ENCODE results near the gene PLAGL1. TPM values are rescaled to one million over a fixed set of nuclear protein-coding genes. Genes with fewer than 3 reads are reported as not detected.

PLAGL1 gene
- total RNA-seq, 2 experiments from 2014 or later, result 10.0 to 11.7 TPM

DNA sequence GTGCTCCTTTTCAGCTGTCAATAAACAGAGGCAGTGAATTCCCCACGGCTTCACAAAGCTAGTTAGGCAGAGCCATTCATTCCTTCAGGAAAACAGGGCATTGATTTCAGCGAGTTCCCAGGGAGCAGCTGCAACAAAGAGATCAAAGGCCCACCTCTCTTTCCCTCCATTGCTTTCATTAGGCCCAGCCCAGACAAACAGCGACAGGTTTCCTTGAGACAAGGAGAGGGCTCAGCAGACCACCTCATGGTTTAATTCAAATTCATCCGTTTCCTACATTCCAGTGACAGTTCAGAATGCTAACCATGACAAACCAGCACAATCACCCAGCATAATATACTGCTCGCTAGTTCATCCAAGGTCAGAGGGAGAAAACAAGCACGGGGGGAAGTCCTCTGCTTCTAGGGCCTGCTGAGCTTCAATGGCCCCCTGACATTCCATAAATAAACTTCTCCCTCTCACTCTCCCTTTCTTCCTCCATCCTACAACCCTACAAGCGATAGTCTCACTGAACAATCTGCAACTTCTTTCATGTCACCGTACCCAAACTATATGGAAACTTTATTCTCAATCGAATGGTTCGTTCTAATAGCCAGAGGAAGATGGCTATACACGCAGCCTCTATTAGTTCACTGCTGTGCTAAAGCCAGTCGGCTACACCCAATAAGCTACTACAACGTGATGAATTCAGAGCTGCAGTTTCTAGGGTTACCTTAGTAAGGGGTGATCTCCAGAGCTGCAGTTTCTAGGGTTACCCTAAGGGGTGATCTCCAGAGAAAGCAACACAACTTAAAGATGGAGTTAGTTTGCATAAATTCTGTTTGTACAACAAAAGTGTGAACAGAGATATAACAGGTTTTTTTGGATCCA is 34.7 kb downstream of the PLAGL1 start:
- intact Hi-C loops (cut with micrococcal nuclease), result no loop called here

DNA sequence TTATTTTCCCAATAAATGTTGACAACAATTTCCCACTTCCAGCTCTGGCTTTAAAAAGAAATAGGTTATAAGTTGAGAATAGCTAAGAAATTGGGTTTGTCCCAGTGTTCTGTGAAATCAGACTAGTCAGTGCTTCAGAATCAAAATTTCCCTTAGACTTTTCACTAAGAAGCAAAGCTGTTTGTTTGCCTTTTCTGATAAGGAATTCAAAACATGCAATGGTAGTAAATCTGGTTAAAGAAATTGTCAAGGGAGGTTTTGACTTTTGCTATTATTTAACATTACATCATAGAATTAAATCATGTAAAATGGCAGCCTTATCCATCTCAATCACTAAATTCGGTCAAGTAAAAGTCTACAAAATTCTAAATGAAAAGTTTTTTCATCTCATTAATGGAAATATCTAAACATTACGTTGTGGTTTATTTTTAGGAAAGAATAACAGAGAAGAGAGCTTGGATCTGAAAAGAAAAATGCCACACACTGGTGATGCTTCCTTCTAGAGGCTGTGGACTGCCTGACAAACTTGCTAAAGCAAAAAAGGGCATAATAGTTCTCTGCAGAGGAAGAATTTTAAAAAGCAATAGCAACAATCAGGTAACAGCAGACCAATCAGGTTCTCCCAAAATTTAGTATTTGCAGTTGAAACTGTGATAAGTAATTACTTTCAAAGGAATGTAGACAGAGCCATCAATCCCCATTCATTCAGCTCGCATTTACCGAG is 36.4 kb downstream of the PLAGL1 start:
- no peak overlapping the region for H3K4me3 Mint-ChIP-seq
- no peak for DNase-seq
- intact Hi-C loops (cut with micrococcal nuclease), result no loop called here
- no peaks in the 10 kb centered on the region for H3K9me3 Mint-ChIP-seq
- H3K36me3 Mint-ChIP-seq (ENCODE audit: low read depth), result no peaks in the 10 kb centered on the region
- H3K4me1 Mint-ChIP-seq (ENCODE audit: low read depth), result no peaks in the 10 kb centered on the region
- no peaks in the 10 kb centered on the region for H3K27me3 Mint-ChIP-seq (ENCODE audit: low read depth)
- no peak overlapping the region for H3K27ac Mint-ChIP-seq
- CTCF ChIA-PET, result interaction anchor here (0.6 kb wide), 1 partner anchor 392 kb away, joined by 4 read pairs; no protein-coding TSS in a partner anchor

More for the DNA sequence above, 34.7 kb downstream of the PLAGL1 start:
- H3K27me3 Mint-ChIP-seq (ENCODE audit: low read depth), result no peaks in the 10 kb centered on the region
- H3K9me3 Mint-ChIP-seq, result no peaks in the 10 kb centered on the region
- peaks cover 2% of the 10 kb centered on the region for H3K4me1 Mint-ChIP-seq (ENCODE audit: low read depth)
- DNase-seq, result no peak
- no peak overlapping the region for H3K27ac Mint-ChIP-seq
- CTCF ChIA-PET, result interaction anchor here (0.7 to 0.8 kb wide), 2 partner anchors 32 to 1521 kb away, joined by 3 read pairs; no protein-coding TSS in a partner anchor
- no peak overlapping the region for H3K4me3 Mint-ChIP-seq
- no peaks in the 10 kb centered on the region for H3K36me3 Mint-ChIP-seq (ENCODE audit: low read depth)

DNA sequence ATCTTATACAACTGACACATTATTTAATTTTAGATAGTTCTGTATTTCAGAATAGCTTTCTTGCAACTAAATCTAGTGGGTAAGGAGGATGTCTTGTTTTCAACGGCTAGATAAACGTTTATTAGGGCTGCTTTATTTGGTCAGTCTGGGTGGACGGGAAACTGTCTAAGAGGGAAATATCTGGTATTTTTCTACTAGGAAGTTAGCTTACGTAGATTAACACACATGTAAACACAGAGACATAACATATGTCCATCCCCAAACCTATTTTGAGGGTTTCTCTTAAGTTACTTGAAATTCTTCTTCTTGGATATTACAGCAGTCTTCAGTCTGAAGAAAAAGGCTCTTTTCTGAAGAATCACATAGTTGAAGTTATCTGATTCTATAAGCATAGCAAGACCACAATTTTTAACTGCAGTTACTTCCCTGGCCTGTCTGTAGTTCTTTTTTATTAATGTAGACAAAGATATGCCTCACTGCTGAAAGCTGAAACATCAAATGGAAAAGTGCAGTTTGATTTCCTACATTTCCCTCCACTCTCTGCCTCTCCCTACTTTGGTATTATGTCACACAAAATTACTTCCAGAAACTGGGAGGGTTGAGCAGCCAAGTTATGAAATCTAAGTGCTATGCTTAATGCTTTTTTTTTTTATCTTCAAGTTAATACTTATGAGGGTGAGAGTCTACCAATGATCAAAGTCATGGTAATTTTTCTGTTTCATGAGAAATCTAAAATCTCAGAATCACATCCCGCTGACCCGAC is 37.4 kb downstream of the PLAGL1 start:
- DNase-seq, result no peak
- H3K9me3 Mint-ChIP-seq, result no peaks in the 10 kb centered on the region
- CTCF ChIA-PET, result no interaction called here
- H3K27ac Mint-ChIP-seq, result no peak overlapping the region
- H3K4me3 Mint-ChIP-seq, result no peak overlapping the region
- H3K27me3 Mint-ChIP-seq (ENCODE audit: low read depth), result no peaks in the 10 kb centered on the region
- no peaks in the 10 kb centered on the region for H3K4me1 Mint-ChIP-seq (ENCODE audit: low read depth)
- intact Hi-C loops (cut with micrococcal nuclease), result no loop called here
- H3K36me3 Mint-ChIP-seq (ENCODE audit: low read depth), result no peaks in the 10 kb centered on the region

- H3K4me3 Mint-ChIP-seq, result no peak overlapping the region
- no peaks in the 10 kb centered on the region for H3K27me3 Mint-ChIP-seq (ENCODE audit: low read depth)
- no peak for DNase-seq
- CTCF ChIA-PET, result no interaction called here
- no peak overlapping the region for H3K27ac Mint-ChIP-seq
- intact Hi-C loops (cut with micrococcal nuclease), result no loop called here
- no peaks in the 10 kb centered on the region for H3K9me3 Mint-ChIP-seq
- H3K4me1 Mint-ChIP-seq (ENCODE audit: low read depth), result no peaks in the 10 kb centered on the region
- no peaks in the 10 kb centered on the region for H3K36me3 Mint-ChIP-seq (ENCODE audit: low read depth)
Observed at GRCh38 chr6:143969077-143969476, 39.0 kb downstream of the PLAGL1 start.

GRCh38 chr6:143967706-143968376 is 40.2 kb downstream of the PLAGL1 start:
- H3K27ac Mint-ChIP-seq, result no peak overlapping the region
- no peak overlapping the region for H3K4me3 Mint-ChIP-seq
- H3K36me3 Mint-ChIP-seq (ENCODE audit: low read depth), result no peaks in the 10 kb centered on the region
- no peaks in the 10 kb centered on the region for H3K27me3 Mint-ChIP-seq (ENCODE audit: low read depth)
- CTCF ChIA-PET, result no interaction called here
- DNase-seq, result no peak
- no peaks in the 10 kb centered on the region for H3K9me3 Mint-ChIP-seq
- no peaks in the 10 kb centered on the region for H3K4me1 Mint-ChIP-seq (ENCODE audit: low read depth)
- intact Hi-C loops (cut with micrococcal nuclease), result no loop called here

DNA sequence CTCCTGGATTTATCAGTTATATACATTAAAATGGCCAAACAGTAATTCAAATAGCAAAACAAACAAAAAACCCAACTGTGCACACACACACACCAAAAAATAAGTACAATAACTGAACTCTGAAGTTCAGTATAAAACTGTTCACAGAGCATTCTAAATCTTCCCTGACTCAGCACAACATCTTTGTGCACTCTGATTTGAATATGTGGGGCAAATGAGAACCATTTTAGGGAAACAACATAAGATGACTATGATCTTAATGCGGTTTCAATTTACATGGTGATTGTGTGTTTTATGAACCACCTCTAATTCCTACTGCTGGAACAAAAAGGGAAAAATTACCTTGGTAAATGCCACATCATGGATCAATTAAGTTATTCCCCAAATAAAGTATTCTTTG is 41.7 kb downstream of the PLAGL1 start:
- Mint-ChIP-seq H3K27ac (no peak overlapping the region), H3K9me3 (no peaks in the 10 kb centered on the region), H3K36me3 (ENCODE audit: low read depth) (no peaks in the 10 kb centered on the region), H3K27me3 (ENCODE audit: low read depth) (no peaks in the 10 kb centered on the region), H3K4me1 (ENCODE audit: low read depth) (no peaks in the 10 kb centered on the region), H3K4me3 (no peak overlapping the region)
- intact Hi-C loops (cut with micrococcal nuclease), result no loop called here
- CTCF ChIA-PET, result interaction anchor here (0.9 kb wide), 1 partner anchor 23 kb away, joined by 3 read pairs; no protein-coding TSS in a partner anchor
- DNase-seq, result no peak

DNA sequence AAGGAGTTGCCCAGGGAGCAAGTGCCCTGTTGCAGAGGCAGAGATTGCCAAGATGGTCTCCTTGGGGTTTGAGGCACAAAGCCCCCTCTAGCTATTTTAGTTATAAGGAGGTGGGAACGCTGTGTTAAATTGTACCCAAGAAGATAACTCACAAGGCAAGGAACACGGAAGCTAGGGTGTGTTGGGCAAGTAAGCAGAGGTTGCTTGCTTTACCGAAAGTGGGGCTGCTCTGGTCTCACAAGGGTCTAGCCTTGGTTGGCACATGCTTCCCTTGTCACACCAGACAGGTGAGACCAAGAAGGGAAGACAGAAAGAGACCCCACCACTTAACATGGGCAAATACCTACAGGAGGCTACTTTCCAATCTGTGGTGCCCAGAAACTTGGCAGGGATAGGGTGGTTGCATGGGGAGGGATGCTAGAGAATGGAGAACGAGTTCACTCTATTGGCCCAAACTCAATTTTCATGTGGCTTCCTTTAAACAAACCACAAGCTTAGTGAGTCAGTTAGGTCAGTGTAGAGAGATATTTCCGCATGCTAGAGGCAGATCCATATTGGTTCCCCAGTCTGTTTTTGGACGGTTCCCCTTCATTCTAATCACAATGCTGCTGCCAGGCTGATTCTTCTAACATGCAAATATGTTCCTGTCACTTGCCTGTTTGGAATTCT is 42.4 kb downstream of the PLAGL1 start:
- CTCF ChIA-PET, result interaction anchor here (0.9 kb wide), 2 partner anchors 22 to 24 kb away, joined by 3 read pairs; no protein-coding TSS in a partner anchor
- no peaks in the 10 kb centered on the region for H3K27me3 Mint-ChIP-seq (ENCODE audit: low read depth)
- no peaks in the 10 kb centered on the region for H3K4me1 Mint-ChIP-seq (ENCODE audit: low read depth)
- no peak overlapping the region for H3K4me3 Mint-ChIP-seq
- no peaks in the 10 kb centered on the region for H3K9me3 Mint-ChIP-seq
- H3K36me3 Mint-ChIP-seq (ENCODE audit: low read depth), result no peaks in the 10 kb centered on the region
- intact Hi-C loops (cut with micrococcal nuclease), result no loop called here
- DNase-seq, result no peak
- H3K27ac Mint-ChIP-seq, result no peak overlapping the region

- CTCF ChIA-PET, result interaction anchor here (0.9 to 2.5 kb wide), 3 partner anchors 23 to 25 kb away, joined by 3 to 9 read pairs (median 8); no protein-coding TSS in a partner anchor
- Mint-ChIP-seq H3K4me3 (no peak overlapping the region), H3K27ac (no peak overlapping the region), H3K36me3 (ENCODE audit: low read depth) (no peaks in the 10 kb centered on the region), H3K4me1 (ENCODE audit: low read depth) (no peaks in the 10 kb centered on the region), H3K9me3 (no peaks in the 10 kb centered on the region), H3K27me3 (ENCODE audit: low read depth) (no peaks in the 10 kb centered on the region)
- intact Hi-C loops (cut with micrococcal nuclease), result no loop called here
- DNase-seq, result no peak
Observed at GRCh38 chr6:143964674-143965081, 43.4 kb downstream of the PLAGL1 start.

GRCh38 chr6:143963158-143963919 is 44.7 kb downstream of the PLAGL1 start:
- CTCF ChIA-PET, result interaction anchor here (0.6 to 2.5 kb wide), 6 partner anchors 12 to 220 kb away, joined by 3 to 9 read pairs (median 4); no protein-coding TSS in a partner anchor
- H3K27me3 Mint-ChIP-seq (ENCODE audit: low read depth), result no peaks in the 10 kb centered on the region
- no peak for DNase-seq
- no peaks in the 10 kb centered on the region for H3K9me3 Mint-ChIP-seq
- H3K4me1 Mint-ChIP-seq (ENCODE audit: low read depth), result no peaks in the 10 kb centered on the region
- no peaks in the 10 kb centered on the region for H3K36me3 Mint-ChIP-seq (ENCODE audit: low read depth)
- no peak overlapping the region for H3K27ac Mint-ChIP-seq
- intact Hi-C loops (cut with micrococcal nuclease), result no loop called here
- no peak overlapping the region for H3K4me3 Mint-ChIP-seq

GRCh38 chr6:143961886-143962878 is 45.9 kb downstream of the PLAGL1 start:
- no peak for DNase-seq
- H3K4me3 Mint-ChIP-seq, result no peak overlapping the region
- CTCF ChIA-PET, result interaction anchor here (2.1 to 2.5 kb wide), 2 partner anchors 20 to 22 kb away, joined by 8 to 9 read pairs; no protein-coding TSS in a partner anchor
- H3K9me3 Mint-ChIP-seq, result no peaks in the 10 kb centered on the region
- intact Hi-C loops (cut with micrococcal nuclease), result no loop called here
- H3K4me1 Mint-ChIP-seq (ENCODE audit: low read depth), result no peaks in the 10 kb centered on the region
- H3K36me3 Mint-ChIP-seq (ENCODE audit: low read depth), result no peaks in the 10 kb centered on the region
- no peaks in the 10 kb centered on the region for H3K27me3 Mint-ChIP-seq (ENCODE audit: low read depth)
- H3K27ac Mint-ChIP-seq, result no peak overlapping the region

Data from activated naive CD4-positive, alpha-beta T cell treated with anti-CD3 and anti-CD28 coated beads for 36 hours (primary cell).